ENCODE results near the gene RTP2. TPM values are rescaled to one million over a fixed set of nuclear protein-coding genes. Genes with fewer than 3 reads are reported as not detected.

RTP2 gene
- total and polyA plus RNA-seq, 2 of the 4 experiments (the other 2 are of a cell fraction): not detected

DNA sequence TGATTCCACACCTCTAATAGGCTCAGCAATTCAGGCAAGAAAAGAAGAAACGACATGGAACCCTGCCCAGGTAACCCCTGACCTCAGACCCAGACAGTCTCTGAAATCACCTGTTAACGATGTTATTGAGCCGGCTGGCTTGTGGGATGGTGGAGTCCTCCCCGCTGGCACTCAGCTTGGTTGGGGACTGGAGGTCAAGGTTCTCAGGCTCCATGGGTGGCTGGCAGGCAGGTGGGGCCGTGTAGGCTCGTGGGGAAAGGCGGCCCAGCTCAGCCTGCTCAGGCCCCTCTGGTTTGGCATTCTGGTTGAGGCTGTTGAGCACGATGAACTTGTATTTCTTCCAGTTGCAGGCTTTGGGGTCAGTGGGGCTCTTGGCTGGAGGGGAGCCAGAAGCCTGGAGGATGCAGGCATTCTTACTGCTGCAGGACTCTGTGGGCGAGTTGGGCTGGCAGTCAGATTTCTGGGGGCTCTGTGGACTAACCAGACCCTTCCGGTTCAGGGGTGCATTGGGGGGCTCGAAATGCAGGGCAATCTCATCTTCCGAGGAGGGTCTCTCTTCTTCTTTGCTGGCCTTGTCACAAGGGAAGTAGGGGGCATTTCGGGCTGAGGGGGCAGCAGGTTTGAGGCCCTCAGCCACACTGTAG is 26.7 kb upstream of the RTP2 start:
- WGBS, 2 experiments (ENCODE audit: extremely low coverage in 2 of 2, insufficient read length in 1 of 2): 87% methylated on average over 5 of the region's 13 CpGs; no CpG with 5 or more reads in 1 of the 2 experiments

More for the DNA sequence above, 26.7 kb upstream of the RTP2 start:
- no peak overlapping the region for H3K18ac ChIP-seq (ENCODE audit: low read depth, low read length)
- no peak overlapping the region for H2AFZ ChIP-seq (replicated peaks; ENCODE audit: low read length, poor library complexity)
- no peak for DNase-seq
- POLR2A ChIA-PET (ENCODE audit: unreplicated experiment): no interaction called here
- no peak for ATAC-seq (ENCODE audit: low read depth)
- CTCF ChIA-PET: no interaction called here
- in situ Hi-C loops (cut with MboI; ENCODE audit: low sequenced_read_pairs) (loop anchor here (25.0 kb wide), 4 partner anchors 683 to 1033 kb away; no protein-coding TSS in a partner anchor), dilution Hi-C loops (cut with HindIII; ENCODE audit: low sequenced_read_pairs, unreplicated experiment) (loop anchor here (25.0 kb wide), 1 partner anchor 583 kb away; no protein-coding TSS in a partner anchor), intact Hi-C loops (cut with micrococcal nuclease) (no loop called here)
- peaks cover 10% of the 10 kb centered on the region for H3K9me1 ChIP-seq (ENCODE audit: insufficient read depth, low read length)
- H2BK5ac ChIP-seq (ENCODE audit: low read depth, low read length, poor library complexity, severe bottlenecking): no peak overlapping the region
- no peak overlapping the region for H4K8ac ChIP-seq (ENCODE audit: low read depth in 2 of 2, low read length in 2 of 2)
- no peaks in the 10 kb centered on the region for H3K27me3 ChIP-seq (ENCODE audit: control insufficient read depth, insufficient read depth, low read length)
- TSS peak; percentile 88 for BruUV-seq (replicated peaks)
- H3K9me3 ChIP-seq (ENCODE audit: control insufficient read depth, insufficient read depth, low read length): no peaks in the 10 kb centered on the region
- peaks cover 23 to 26% of the 10 kb centered on the region in 2 experiments for H3K79me1 ChIP-seq (ENCODE audit: low read depth in 1 of 2, low read length in 2 of 2)
- no peak overlapping the region for H2BK15ac ChIP-seq (ENCODE audit: low read depth, low read length)
- no peak overlapping the region for H4K91ac ChIP-seq (ENCODE audit: insufficient read depth, low read depth, low read length)
- peaks cover 11% of the 10 kb centered on the region for H4K20me1 ChIP-seq (ENCODE audit: insufficient read depth, low read length)
- no peak overlapping the region for H2BK120ac ChIP-seq (ENCODE audit: low read depth, low read length)
- no peak overlapping the region for H3K27ac ChIP-seq (ENCODE audit: insufficient read depth, low read length)
- H3K9ac ChIP-seq (ENCODE audit: low read depth, low read length): no peak overlapping the region
- no peak overlapping the region for H2AK9ac ChIP-seq (replicated peaks; ENCODE audit: low read depth, low read length, poor library complexity)
- no peak overlapping the region for H2AK5ac ChIP-seq (ENCODE audit: low read depth, low read length)
- no peak overlapping the region for H3K14ac ChIP-seq (replicated peaks; ENCODE audit: low read depth, low read length)
- H2BK20ac ChIP-seq (ENCODE audit: low read depth, low read length): no peak overlapping the region
- no peak overlapping the region for H4K5ac ChIP-seq (ENCODE audit: low read depth, low read length)
- no peaks in the 10 kb centered on the region for H3K4me1 ChIP-seq (ENCODE audit: control insufficient read depth, insufficient read depth, low read length)
- no peak overlapping the region for H3K4ac ChIP-seq (ENCODE audit: low read depth, low read length)
- H3K4me3 ChIP-seq (ENCODE audit: insufficient read depth, low read depth, low read length): no peak overlapping the region
- no peak overlapping the region for H3K23ac ChIP-seq (ENCODE audit: low read depth, low read length)
- no peak for TF ChIP-seq BHLHE40 (IDR thresholded peaks at IDR 0.05; ENCODE audit: low read depth, low read length)
- TF ChIP-seq MAZ (IDR thresholded peaks at IDR 0.05; ENCODE audit: borderline replicate concordance, low read depth, low read length): no peak
- TF ChIP-seq MXI1 (IDR thresholded peaks at IDR 0.05; ENCODE audit: borderline replicate concordance, low read depth, low read length): no peak
- TF ChIP-seq, protein P1, sequence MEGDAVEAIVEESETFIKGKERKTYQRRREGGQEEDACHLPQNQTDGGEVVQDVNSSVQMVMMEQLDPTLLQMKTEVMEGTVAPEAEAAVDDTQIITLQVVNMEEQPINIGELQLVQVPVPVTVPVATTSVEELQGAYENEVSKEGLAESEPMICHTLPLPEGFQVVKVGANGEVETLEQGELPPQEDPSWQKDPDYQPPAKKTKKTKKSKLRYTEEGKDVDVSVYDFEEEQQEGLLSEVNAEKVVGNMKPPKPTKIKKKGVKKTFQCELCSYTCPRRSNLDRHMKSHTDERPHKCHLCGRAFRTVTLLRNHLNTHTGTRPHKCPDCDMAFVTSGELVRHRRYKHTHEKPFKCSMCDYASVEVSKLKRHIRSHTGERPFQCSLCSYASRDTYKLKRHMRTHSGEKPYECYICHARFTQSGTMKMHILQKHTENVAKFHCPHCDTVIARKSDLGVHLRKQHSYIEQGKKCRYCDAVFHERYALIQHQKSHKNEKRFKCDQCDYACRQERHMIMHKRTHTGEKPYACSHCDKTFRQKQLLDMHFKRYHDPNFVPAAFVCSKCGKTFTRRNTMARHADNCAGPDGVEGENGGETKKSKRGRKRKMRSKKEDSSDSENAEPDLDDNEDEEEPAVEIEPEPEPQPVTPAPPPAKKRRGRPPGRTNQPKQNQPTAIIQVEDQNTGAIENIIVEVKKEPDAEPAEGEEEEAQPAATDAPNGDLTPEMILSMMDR (conservative IDR thresholded peaks at IDR 0.05; ENCODE audit: low read depth, low read length): no peak
- TF ChIP-seq, protein P2, sequence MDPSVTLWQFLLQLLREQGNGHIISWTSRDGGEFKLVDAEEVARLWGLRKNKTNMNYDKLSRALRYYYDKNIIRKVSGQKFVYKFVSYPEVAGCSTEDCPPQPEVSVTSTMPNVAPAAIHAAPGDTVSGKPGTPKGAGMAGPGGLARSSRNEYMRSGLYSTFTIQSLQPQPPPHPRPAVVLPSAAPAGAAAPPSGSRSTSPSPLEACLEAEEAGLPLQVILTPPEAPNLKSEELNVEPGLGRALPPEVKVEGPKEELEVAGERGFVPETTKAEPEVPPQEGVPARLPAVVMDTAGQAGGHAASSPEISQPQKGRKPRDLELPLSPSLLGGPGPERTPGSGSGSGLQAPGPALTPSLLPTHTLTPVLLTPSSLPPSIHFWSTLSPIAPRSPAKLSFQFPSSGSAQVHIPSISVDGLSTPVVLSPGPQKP (IDR thresholded peaks at IDR 0.05; ENCODE audit: borderline replicate concordance, low read depth, low read length): no peak
- TF ChIP-seq POLR2A (IDR thresholded peaks at IDR 0.05; ENCODE audit: low read depth, low read length): no peak
- no peak for TF ChIP-seq RFX5 (IDR thresholded peaks at IDR 0.05; ENCODE audit: low read depth, low read length)
- TF ChIP-seq CHD1 (IDR thresholded peaks at IDR 0.05; ENCODE audit: low read depth, low read length): no peak
- TF ChIP-seq FOS (IDR thresholded peaks at IDR 0.05; ENCODE audit: low read depth, low read length): no peak
- TF ChIP-seq, protein P3, sequence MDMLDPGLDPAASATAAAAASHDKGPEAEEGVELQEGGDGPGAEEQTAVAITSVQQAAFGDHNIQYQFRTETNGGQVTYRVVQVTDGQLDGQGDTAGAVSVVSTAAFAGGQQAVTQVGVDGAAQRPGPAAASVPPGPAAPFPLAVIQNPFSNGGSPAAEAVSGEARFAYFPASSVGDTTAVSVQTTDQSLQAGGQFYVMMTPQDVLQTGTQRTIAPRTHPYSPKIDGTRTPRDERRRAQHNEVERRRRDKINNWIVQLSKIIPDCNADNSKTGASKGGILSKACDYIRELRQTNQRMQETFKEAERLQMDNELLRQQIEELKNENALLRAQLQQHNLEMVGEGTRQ (IDR thresholded peaks at IDR 0.05; ENCODE audit: low read depth, low read length): no peak
- TF ChIP-seq RCOR1 (IDR thresholded peaks at IDR 0.05; ENCODE audit: insufficient replicate concordance, low read length): no peak
- no peak for TF ChIP-seq NFE2L2 (IDR thresholded peaks at IDR 0.05; ENCODE audit: low read depth, low read length)
- no peak for TF ChIP-seq SMC3 (IDR thresholded peaks at IDR 0.05; ENCODE audit: low read depth, low read length)
- TF ChIP-seq RAD21 (IDR thresholded peaks at IDR 0.05; ENCODE audit: low read length): no peak
- TF ChIP-seq MAFK (IDR thresholded peaks at IDR 0.05; ENCODE audit: low read depth, low read length): no peak
- no peak overlapping the region for H3K56ac ChIP-seq (ENCODE audit: extremely low read depth, insufficient read depth, low read length)
- no peak overlapping the region for H3K4me2 ChIP-seq (ENCODE audit: low read depth, low read length)
- peaks cover 79% of the 10 kb centered on the region for H3K36me3 ChIP-seq (ENCODE audit: control insufficient read depth, insufficient read depth, low read length)
